Stimulated activated CD8-positive, alpha-beta memory T cell treated with anti-CD3 and anti-CD28 coated beads, Interleukin-2, amount 100 ng/mL, for 48 hours (primary cell): ENCODE measurements around the gene CCDC154.
"Not testable (repeated sequence)": the region's sequence is repeated elsewhere in the genome, so short reads cannot be mapped to it uniquely, and the experiment has no call there.

ENCODE experiments used
- DNase-seq, 2 donors: peaks; one replicate each; pipeline ENCODE4 v3.0.0-alpha.2; 2020; ENCODE audit warnings: low read depth in 2 of 2

Gene CCDC154

GRCh38 chr16:1455190-1456171 lies 11.1 kb upstream of the CCDC154 start:
- no peak for DNase-seq

- DNase-seq: no peak
Observed at GRCh38 chr16:1454561-1454960, 10.2 kb upstream of the CCDC154 start.

- DNase-seq: no peak
Observed at GRCh38 chr16:1453316-1453715, 9.0 kb upstream of the CCDC154 start.

GRCh38 chr16:1452530-1452929 lies 8.2 kb upstream of the CCDC154 start:
- no peak for DNase-seq

- DNase-seq: no peak
Observed at GRCh38 chr16:1451702-1452392, 7.5 kb upstream of the CCDC154 start.

GRCh38 chr16:1450841-1451240 lies 6.5 kb upstream of the CCDC154 start:
- DNase-seq: no peak

GRCh38 chr16:1450218-1450617 lies 5.9 kb upstream of the CCDC154 start:
- no peak for DNase-seq

GRCh38 chr16:1449201-1449788 lies 4.9 kb upstream of the CCDC154 start:
- DNase-seq: no peak

- DNase-seq: no peak
Observed at GRCh38 chr16:1448536-1449116, 4.3 kb upstream of the CCDC154 start.

- DNase-seq: no peak
Observed at GRCh38 chr16:1447965-1448364, 3.6 kb upstream of the CCDC154 start.

GRCh38 chr16:1446296-1447080 lies 2.1 kb upstream of the CCDC154 start:
- no peak for DNase-seq

- DNase-seq: no peak
Observed at GRCh38 chr16:1445518-1446203, 1.3 kb upstream of the CCDC154 start.

GRCh38 chr16:1444730-1445517 lies 568 bp upstream of the CCDC154 start:
- no peak for DNase-seq

- no peak for DNase-seq
Observed at GRCh38 chr16:1443403-1443973, 868 bp downstream of the CCDC154 start.

GRCh38 chr16:1442697-1443096 lies 1.7 kb downstream of the CCDC154 start:
- DNase-seq: no peak

- no peak for DNase-seq
Observed at GRCh38 chr16:1441391-1441829, 2.9 kb downstream of the CCDC154 start.

GRCh38 chr16:1439699-1440074 lies 4.7 kb downstream of the CCDC154 start:
- DNase-seq: not testable (repeated sequence)

- no peak for DNase-seq
Observed at GRCh38 chr16:1439058-1439698, 5.2 kb downstream of the CCDC154 start.
